ENCODE measurements around the gene SLMAP. TPM values are rescaled to one million over a fixed set of nuclear protein-coding genes. Genes with fewer than 3 reads are reported as not detected.

Gene SLMAP
- total and polyA plus RNA-seq, 2 experiments from 2014 or later, result 32.1 to 73.0 TPM

- no peaks in the 10 kb centered on the region for H3K27me3 ChIP-seq (ENCODE audit: insufficient read depth)
- no peaks in the 10 kb centered on the region for H3K27me3 Mint-ChIP-seq (ENCODE audit: insufficient read depth, low read depth, poor library complexity)
- 0 out of 2 replicates have a peak, but pooled peaks cover 5% of the 10 kb centered on the region for H3F3A ChIP-seq (replicated peaks; ENCODE audit: low read depth)
- H2AFZ ChIP-seq, result no peak overlapping the region
- H3K4me2 ChIP-seq, result no peak overlapping the region
- H3K27ac Mint-ChIP-seq, result no peak overlapping the region
- H3K4me1 Mint-ChIP-seq, result no peaks in the 10 kb centered on the region
- no peaks in the 10 kb centered on the region for H3K9me2 ChIP-seq (ENCODE audit: insufficient read depth)
- H3K9me3 Mint-ChIP-seq, result no peaks in the 10 kb centered on the region
- H3K4me3 Mint-ChIP-seq, result no peak overlapping the region
- DNase-seq (ENCODE audit: low spot score), result no peak
- TF ChIP-seq STAT1 (IDR thresholded peaks at IDR 0.05; ENCODE audit: unreplicated experiment) (no peak), ZNF114 (CRISPR knock-in tag; IDR thresholded peaks at IDR 0.05) (no peak)
- no peaks in the 10 kb centered on the region for H3K79me2 ChIP-seq (replicated peaks; ENCODE audit: insufficient read depth)
- peaks cover 7% of the 10 kb centered on the region; the same call in 1 of the 2 replicates for H4K20me1 ChIP-seq (replicated peaks; ENCODE audit: insufficient read depth)
- H3K4me3 ChIP-seq, result no peak overlapping the region
- no peak for ATAC-seq
- H3K27ac ChIP-seq (ENCODE audit: low read depth), result no peak overlapping the region
- no peaks in the 10 kb centered on the region; the same call in none of the 2 replicates for H3K36me3 ChIP-seq (ENCODE audit: insufficient read depth)
- no peaks in the 10 kb centered on the region for H3K4me1 ChIP-seq (ENCODE audit: insufficient read depth)
- peaks cover 21% of the 10 kb centered on the region for H3K36me3 Mint-ChIP-seq (ENCODE audit: low read depth)
Observed at GRCh38 chr3:57911593-57911992, 155.5 kb downstream of the SLMAP start.

- ATAC-seq (no peak), DNase-seq (ENCODE audit: low spot score) (no peak)
- Histone ChIP-seq H3K27me3 (ENCODE audit: insufficient read depth) (no peaks in the 10 kb centered on the region), H3K4me3 (no peak overlapping the region), H3K36me3 (ENCODE audit: insufficient read depth) (peaks cover 16% of the 10 kb centered on the region), H4K20me1 (replicated peaks; ENCODE audit: insufficient read depth) (no peaks in the 10 kb centered on the region), H3K79me2 (replicated peaks; ENCODE audit: insufficient read depth) (no peaks in the 10 kb centered on the region), H3K27ac (ENCODE audit: low read depth) (no peak overlapping the region), H3K9me2 (ENCODE audit: insufficient read depth) (no peaks in the 10 kb centered on the region), H3K4me2 (no peak overlapping the region), H2AFZ (no peak overlapping the region), H3F3A (replicated peaks; ENCODE audit: low read depth) (no peaks in the 10 kb centered on the region), H3K4me1 (ENCODE audit: insufficient read depth) (no peaks in the 10 kb centered on the region)
- Mint-ChIP-seq H3K9me3 (no peaks in the 10 kb centered on the region), H3K4me3 (no peak overlapping the region), H3K36me3 (ENCODE audit: low read depth) (peaks cover 39% of the 10 kb centered on the region), H3K4me1 (no peaks in the 10 kb centered on the region), H3K27me3 (ENCODE audit: insufficient read depth, low read depth, poor library complexity) (no peaks in the 10 kb centered on the region), H3K27ac (no peak overlapping the region)
- TF ChIP-seq NANOG (IDR thresholded peaks at IDR 0.05; ENCODE audit: borderline replicate concordance) (no peak), EZH2 (IDR thresholded peaks at IDR 0.05; ENCODE audit: low read depth, unreplicated experiment) (no peak), EZH2phosphoT487 (IDR thresholded peaks at IDR 0.05; ENCODE audit: unreplicated experiment) (no peak), CREB1 (CRISPR knock-in tag; IDR thresholded peaks at IDR 0.05; ENCODE audit: low read depth) (no peak), ZNF462 (CRISPR knock-in tag; IDR thresholded peaks at IDR 0.05) (no peak), STAT1 (IDR thresholded peaks at IDR 0.05; ENCODE audit: unreplicated experiment) (no peak), ZNF331 (CRISPR knock-in tag; IDR thresholded peaks at IDR 0.05; ENCODE audit: low read depth) (no peak), JUNB (IDR thresholded peaks at IDR 0.05; ENCODE audit: unreplicated experiment) (no peak), REST (IDR thresholded peaks at IDR 0.05; ENCODE audit: unreplicated experiment) (no peak), ZNF114 (CRISPR knock-in tag; IDR thresholded peaks at IDR 0.05) (no peak), POLR2AphosphoS5 (IDR thresholded peaks at IDR 0.05; ENCODE audit: low read depth) (no peak), ETS1 (IDR thresholded peaks at IDR 0.05) (no peak)
Observed at GRCh38 chr3:57917601-57918000, 161.5 kb downstream of the SLMAP start.
